ENCODE measurements around the gene SCG5.

Gene SCG5

DNA sequence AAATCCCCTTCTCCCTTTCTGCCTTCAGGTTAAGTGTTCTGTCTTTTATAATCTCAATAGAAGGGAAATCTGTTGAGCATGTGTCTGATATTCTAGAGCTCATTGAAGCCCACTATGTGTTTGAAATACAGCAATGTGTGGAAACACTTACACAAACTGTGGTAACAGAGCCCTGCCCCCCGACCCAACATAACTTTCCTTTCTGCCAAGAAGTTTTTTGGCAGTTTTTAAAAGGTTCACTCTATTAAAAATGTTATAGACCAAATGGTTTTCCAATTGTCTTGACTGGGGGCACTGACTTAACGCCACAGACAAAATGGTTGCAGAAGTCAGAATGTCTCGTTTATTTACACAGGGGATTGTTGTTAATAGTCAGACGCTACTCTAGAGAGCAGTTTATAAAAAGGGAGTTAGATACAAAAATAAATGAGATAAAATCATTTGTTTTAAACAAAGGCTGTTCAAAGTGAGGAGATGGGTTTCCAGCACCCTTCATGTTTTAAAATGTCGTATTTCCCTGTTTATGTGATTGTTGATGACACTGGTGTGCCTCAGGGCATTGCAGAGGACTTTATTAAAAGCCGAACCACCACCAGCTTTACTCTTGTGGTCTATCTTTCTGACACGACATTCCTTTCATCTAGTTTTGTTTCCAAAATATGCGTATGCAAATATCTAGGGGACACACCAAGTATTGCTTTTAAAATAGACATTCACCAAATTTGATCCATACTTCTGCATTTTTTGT, 49.6 kb downstream of the SCG5 start:
- TF ChIP-seq, protein P1, sequence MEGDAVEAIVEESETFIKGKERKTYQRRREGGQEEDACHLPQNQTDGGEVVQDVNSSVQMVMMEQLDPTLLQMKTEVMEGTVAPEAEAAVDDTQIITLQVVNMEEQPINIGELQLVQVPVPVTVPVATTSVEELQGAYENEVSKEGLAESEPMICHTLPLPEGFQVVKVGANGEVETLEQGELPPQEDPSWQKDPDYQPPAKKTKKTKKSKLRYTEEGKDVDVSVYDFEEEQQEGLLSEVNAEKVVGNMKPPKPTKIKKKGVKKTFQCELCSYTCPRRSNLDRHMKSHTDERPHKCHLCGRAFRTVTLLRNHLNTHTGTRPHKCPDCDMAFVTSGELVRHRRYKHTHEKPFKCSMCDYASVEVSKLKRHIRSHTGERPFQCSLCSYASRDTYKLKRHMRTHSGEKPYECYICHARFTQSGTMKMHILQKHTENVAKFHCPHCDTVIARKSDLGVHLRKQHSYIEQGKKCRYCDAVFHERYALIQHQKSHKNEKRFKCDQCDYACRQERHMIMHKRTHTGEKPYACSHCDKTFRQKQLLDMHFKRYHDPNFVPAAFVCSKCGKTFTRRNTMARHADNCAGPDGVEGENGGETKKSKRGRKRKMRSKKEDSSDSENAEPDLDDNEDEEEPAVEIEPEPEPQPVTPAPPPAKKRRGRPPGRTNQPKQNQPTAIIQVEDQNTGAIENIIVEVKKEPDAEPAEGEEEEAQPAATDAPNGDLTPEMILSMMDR (conservative IDR thresholded peaks at IDR 0.05; ENCODE audit: low read depth, low read length), result no peak
- Histone ChIP-seq H3K4me2 (no peak overlapping the region), H3K79me2 (ENCODE audit: insufficient read depth, low read depth) (no peaks in the 10 kb centered on the region), H3K27ac (no peak overlapping the region), H3K9ac (no peak overlapping the region), H4K20me1 (ENCODE audit: insufficient read depth) (no peaks in the 10 kb centered on the region), H3K27me3 (ENCODE audit: insufficient read depth, low read depth) (no peaks in the 10 kb centered on the region), H3K4me1 (ENCODE audit: low read depth, poor library complexity, severe bottlenecking) (no peaks in the 10 kb centered on the region), H3K36me3 (ENCODE audit: insufficient read depth) (no peaks in the 10 kb centered on the region), H3K4me3 (IDR thresholded peaks at IDR 0.05; ENCODE audit: insufficient read depth, low read depth, low read length) (no peak overlapping the region), H2AFZ (ENCODE audit: low read depth) (no peak overlapping the region)

DNA sequence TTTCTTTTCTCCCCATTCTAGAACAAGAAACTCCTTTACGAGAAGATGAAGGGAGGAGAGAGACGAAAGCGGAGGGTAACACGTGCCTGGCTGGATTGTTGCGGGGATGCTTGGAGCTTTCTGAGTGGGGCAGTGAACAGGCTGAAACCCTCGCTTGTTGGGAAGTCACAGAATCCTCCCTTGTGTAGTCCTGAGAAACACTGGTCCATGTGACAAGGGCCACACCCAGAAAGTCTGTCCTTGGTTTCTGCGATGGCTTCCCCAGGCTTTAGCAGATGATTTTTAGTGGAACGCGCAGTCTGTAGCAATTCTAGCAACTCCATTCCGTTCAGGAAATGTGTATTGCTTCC, 50.2 kb downstream of the SCG5 start:
- Histone ChIP-seq H3K27me3 (ENCODE audit: insufficient read depth, low read depth) (no peaks in the 10 kb centered on the region), H3K79me2 (ENCODE audit: insufficient read depth, low read depth) (no peaks in the 10 kb centered on the region), H3K27ac (no peak overlapping the region), H3K4me3 (IDR thresholded peaks at IDR 0.05; ENCODE audit: insufficient read depth, low read depth, low read length) (no peak overlapping the region), H3K36me3 (ENCODE audit: insufficient read depth) (no peaks in the 10 kb centered on the region), H2AFZ (ENCODE audit: low read depth) (no peak overlapping the region), H3K4me2 (no peak overlapping the region), H3K9ac (no peak overlapping the region), H3K4me1 (ENCODE audit: low read depth, poor library complexity, severe bottlenecking) (no peaks in the 10 kb centered on the region), H4K20me1 (ENCODE audit: insufficient read depth) (no peaks in the 10 kb centered on the region)
- TF ChIP-seq, protein P1 (conservative IDR thresholded peaks at IDR 0.05; ENCODE audit: low read depth, low read length), result no peak

DNA sequence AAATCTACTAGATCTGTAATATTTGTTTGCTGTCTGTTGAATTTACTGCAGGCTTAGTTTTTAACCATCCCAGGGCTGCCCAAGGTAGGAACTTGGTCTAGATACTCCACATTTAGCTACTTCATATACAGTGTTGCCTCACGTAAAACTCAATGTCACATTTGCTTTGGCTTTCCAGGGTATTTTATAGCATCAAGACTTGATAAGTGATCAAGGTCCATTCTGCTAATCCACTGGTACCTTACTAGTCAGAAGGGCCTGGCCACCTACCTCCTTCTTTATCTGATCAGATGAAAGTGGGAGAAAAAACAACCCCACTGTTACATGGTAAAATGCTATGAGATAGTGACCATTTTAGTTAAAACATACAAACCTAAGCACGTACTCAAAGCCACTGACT, 50.8 kb downstream of the SCG5 start:
- Histone ChIP-seq H3K27me3 (ENCODE audit: insufficient read depth, low read depth) (no peaks in the 10 kb centered on the region), H3K9ac (no peak overlapping the region), H3K4me3 (IDR thresholded peaks at IDR 0.05; ENCODE audit: insufficient read depth, low read depth, low read length) (no peak overlapping the region), H3K27ac (no peak overlapping the region), H3K36me3 (ENCODE audit: insufficient read depth) (no peaks in the 10 kb centered on the region), H3K4me2 (no peak overlapping the region), H3K79me2 (ENCODE audit: insufficient read depth, low read depth) (no peaks in the 10 kb centered on the region), H2AFZ (ENCODE audit: low read depth) (no peak overlapping the region), H4K20me1 (ENCODE audit: insufficient read depth) (no peaks in the 10 kb centered on the region), H3K4me1 (ENCODE audit: low read depth, poor library complexity, severe bottlenecking) (no peaks in the 10 kb centered on the region)
- TF ChIP-seq, protein P1 (conservative IDR thresholded peaks at IDR 0.05; ENCODE audit: low read depth, low read length), result no peak

DNA sequence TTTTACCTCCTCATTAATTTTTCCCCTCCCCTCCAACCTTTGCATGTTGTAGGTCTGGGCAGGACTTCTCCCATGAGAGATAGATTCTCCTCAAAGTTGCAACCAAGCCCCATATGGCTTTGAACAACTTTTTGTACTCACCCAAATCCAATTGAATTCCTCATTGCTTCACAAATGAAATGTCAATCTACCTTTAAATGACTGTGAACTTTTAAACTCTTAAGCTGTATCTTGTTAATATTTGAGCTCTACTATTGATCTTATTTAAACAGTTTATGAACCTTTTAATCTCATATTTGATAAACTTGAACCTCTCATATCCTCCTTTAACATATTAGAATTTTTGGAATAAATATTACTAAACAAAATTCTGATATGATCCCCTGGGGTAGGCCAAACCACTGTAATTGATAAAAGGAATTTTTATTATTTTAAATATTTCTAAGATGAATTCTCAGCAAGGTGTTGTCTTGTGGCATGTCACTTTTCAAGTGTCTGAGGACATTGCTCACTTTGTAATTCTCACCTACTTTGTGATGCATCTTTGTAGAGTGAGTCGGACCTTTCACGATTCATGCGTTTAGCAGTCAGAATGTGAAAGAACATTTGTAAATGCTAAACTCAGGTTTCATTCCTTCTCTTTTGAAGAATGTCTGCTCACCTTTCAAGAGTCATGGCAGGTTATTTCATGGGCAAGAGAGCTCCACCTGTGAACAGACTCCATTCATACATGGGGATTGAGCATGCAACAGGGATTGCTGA, 52.9 kb downstream of the SCG5 start:
- no peaks in the 10 kb centered on the region for H3K27me3 ChIP-seq (ENCODE audit: insufficient read depth, low read depth)
- no peak overlapping the region for H3K4me3 ChIP-seq (IDR thresholded peaks at IDR 0.05; ENCODE audit: insufficient read depth, low read depth, low read length)
- no peaks in the 10 kb centered on the region for H3K4me1 ChIP-seq (ENCODE audit: low read depth, poor library complexity, severe bottlenecking)
- H3K4me2 ChIP-seq, result no peak overlapping the region
- H3K36me3 ChIP-seq (ENCODE audit: insufficient read depth), result no peaks in the 10 kb centered on the region
- no peak overlapping the region for H3K27ac ChIP-seq
- H2AFZ ChIP-seq (ENCODE audit: low read depth), result no peak overlapping the region
- TF ChIP-seq, protein P1 (conservative IDR thresholded peaks at IDR 0.05; ENCODE audit: low read depth, low read length), result no peak
- H3K9ac ChIP-seq, result no peak overlapping the region
- no peaks in the 10 kb centered on the region for H4K20me1 ChIP-seq (ENCODE audit: insufficient read depth)
- no peaks in the 10 kb centered on the region for H3K79me2 ChIP-seq (ENCODE audit: insufficient read depth, low read depth)
